SU-DHL-6 (cell line): ENCODE data around the gene NFIA.

Experiments used
- H2AFZ ChIP-seq: fragments of 200-600 bp; sonication (generic); 2 replicates; pipeline ENCODE4 v1.6.1; 2014; ENCODE audit warnings: low read depth, mild to moderate bottlenecking, moderate library complexity, mixed read lengths, antibody characterized with exemption, low read length; ENCODE audit not compliant: severe bottlenecking
- H3F3A ChIP-seq: fragments of 200-600 bp; shearing (Covaris generic); 2 replicates; pipeline ENCODE4 v1.6.0; 2016; ENCODE audit warnings: antibody characterized with exemption, mild to moderate bottlenecking; ENCODE audit not compliant: insufficient read depth
- H3K27ac ChIP-seq: fragments of 200-600 bp; sonication (generic); 2 replicates; pipeline ENCODE4 v1.5.1; 2016; ENCODE audit warnings: low read depth, mild to moderate bottlenecking, low read length, moderate library complexity, mixed read lengths
- H3K27me3 ChIP-seq: fragments of 200-600 bp; sonication (generic), shearing (Covaris generic); 2 replicates; pipeline ENCODE4 v1.6.0; 2014; ENCODE audit warnings: mild to moderate bottlenecking, low read length
- H3K36me3 ChIP-seq: fragments of 200-600 bp; sonication (generic); 2 replicates; pipeline ENCODE4 v1.6.1; 2014; ENCODE audit warnings: mild to moderate bottlenecking, low read length, mixed read lengths
- H3K4me2 ChIP-seq: fragments of 300-600, 200-600 bp; shearing (Covaris generic), sonication (generic); 2 replicates; pipeline ENCODE4 v1.6.0; 2014; ENCODE audit warnings: low read length, low read depth, mild to moderate bottlenecking; ENCODE audit not compliant: poor library complexity, severe bottlenecking
- H3K4me3 ChIP-seq: fragments of 200-600 bp; sonication (generic); 2 replicates; pipeline ENCODE4 v1.5.1; 2014; ENCODE audit warnings: antibody characterized with exemption, low read length, mild to moderate bottlenecking, mixed read lengths; ENCODE audit not compliant: insufficient read depth, poor library complexity, severe bottlenecking
- H3K79me2 ChIP-seq: fragments of 200-600 bp; sonication (generic); 2 replicates; pipeline ENCODE4 v1.6.1; 2014; ENCODE audit warnings: mild to moderate bottlenecking, low read length, moderate library complexity; ENCODE audit not compliant: insufficient read depth
- H3K9ac ChIP-seq: fragments of 200-600 bp; sonication (generic); 2 replicates; pipeline ENCODE4 v1.7.0; 2014; ENCODE audit warnings: mild to moderate bottlenecking, low read length
- H3K9me2 ChIP-seq: fragments of 200-600 bp; sonication (generic); replicated peaks from 2 replicates; pipeline ENCODE4 v1.6.1; 2014; ENCODE audit warnings: low read length; ENCODE audit not compliant: insufficient read depth
- H3K9me3 ChIP-seq: fragments of 200-600 bp; sonication (generic); 2 replicates; pipeline ENCODE4 v1.6.1; 2014; ENCODE audit warnings: low read length, mixed read lengths; ENCODE audit not compliant: insufficient read depth
- H4K20me1 ChIP-seq: fragments of 200-600 bp; sonication (generic); 2 replicates; pipeline ENCODE4 v1.6.1; 2014; ENCODE audit warnings: low read depth, mild to moderate bottlenecking, antibody characterized with exemption, low read length, moderate library complexity, mixed read lengths
- CTCF ChIP-seq: fragments of 200-600 bp; sonication (generic); IDR thresholded peaks from one replicate; pipeline ENCODE4 v1.5.1; 2017; ENCODE audit warnings: antibody characterized with exemption, mild to moderate bottlenecking, low read length, moderate library complexity; ENCODE audit not compliant: insufficient read depth, poor library complexity, severe bottlenecking
- EZH2phosphoT487 ChIP-seq: fragments of 200-600 bp; sonication (generic), shearing (Covaris generic); conservative IDR thresholded peaks from 2 replicates; pipeline ENCODE4 v1.6.1; 2018; ENCODE audit warnings: mild to moderate bottlenecking, antibody characterized with exemption, low read length, moderate library complexity, mixed read lengths

NFIA gene

GRCh38 chr1:61427510-61427909 lies 345.1 kb downstream of the NFIA start:
- H3K79me2 ChIP-seq, result no peaks in the 10 kb centered on the region
- no peak overlapping the region for H2AFZ ChIP-seq
- H4K20me1 ChIP-seq, result no peaks in the 10 kb centered on the region
- H3K9ac ChIP-seq, result no peak overlapping the region
- H3K4me3 ChIP-seq, result no peak overlapping the region
- H3K4me2 ChIP-seq, result no peak overlapping the region
- H3K9me3 ChIP-seq, result no peaks in the 10 kb centered on the region
- no peaks in the 10 kb centered on the region for H3K9me2 ChIP-seq
- H3F3A ChIP-seq, result no peaks in the 10 kb centered on the region
- no peaks in the 10 kb centered on the region for H3K27me3 ChIP-seq
- H3K27ac ChIP-seq, result no peak overlapping the region
- TF ChIP-seq EZH2phosphoT487, result no peak
- TF ChIP-seq CTCF, result no peak
- no peaks in the 10 kb centered on the region for H3K36me3 ChIP-seq

- Histone ChIP-seq H3F3A (no peaks in the 10 kb centered on the region), H3K9me3 (no peaks in the 10 kb centered on the region), H3K27ac (no peak overlapping the region), H3K4me3 (no peak overlapping the region), H3K4me2 (no peak overlapping the region), H3K36me3 (no peaks in the 10 kb centered on the region), H4K20me1 (no peaks in the 10 kb centered on the region), H3K9ac (no peak overlapping the region), H3K27me3 (no peaks in the 10 kb centered on the region), H3K79me2 (no peaks in the 10 kb centered on the region), H2AFZ (no peak overlapping the region), H3K9me2 (no peaks in the 10 kb centered on the region)
- TF ChIP-seq CTCF (no peak), EZH2phosphoT487 (no peak)
Observed at GRCh38 chr1:61428146-61428545, 345.8 kb downstream of the NFIA start.

GRCh38 chr1:61432616-61433388 lies 350.4 kb downstream of the NFIA start:
- no peaks in the 10 kb centered on the region for H3K27me3 ChIP-seq
- H3F3A ChIP-seq, result no peaks in the 10 kb centered on the region
- H3K27ac ChIP-seq, result no peak overlapping the region
- H3K9ac ChIP-seq, result no peak overlapping the region
- H3K36me3 ChIP-seq, result no peaks in the 10 kb centered on the region
- H3K4me3 ChIP-seq, result no peak overlapping the region
- H3K9me3 ChIP-seq, result no peaks in the 10 kb centered on the region
- H3K9me2 ChIP-seq, result no peaks in the 10 kb centered on the region
- no peak overlapping the region for H2AFZ ChIP-seq
- no peak for TF ChIP-seq EZH2phosphoT487
- TF ChIP-seq CTCF, result no peak
- H3K4me2 ChIP-seq, result no peak overlapping the region
- H3K79me2 ChIP-seq, result no peaks in the 10 kb centered on the region
- H4K20me1 ChIP-seq, result no peaks in the 10 kb centered on the region
